ENCODE measurements around the gene COMT. TPM values are rescaled to one million over a fixed set of nuclear protein-coding genes. Genes with fewer than 3 reads are reported as not detected.

The COMT gene
- total and polyA plus RNA-seq, 9 of the 15 experiments (the other 6 are each of a cell fraction or from before 2014, with no cell fraction given), result 12.5 to 351 (median 155) TPM

DNA sequence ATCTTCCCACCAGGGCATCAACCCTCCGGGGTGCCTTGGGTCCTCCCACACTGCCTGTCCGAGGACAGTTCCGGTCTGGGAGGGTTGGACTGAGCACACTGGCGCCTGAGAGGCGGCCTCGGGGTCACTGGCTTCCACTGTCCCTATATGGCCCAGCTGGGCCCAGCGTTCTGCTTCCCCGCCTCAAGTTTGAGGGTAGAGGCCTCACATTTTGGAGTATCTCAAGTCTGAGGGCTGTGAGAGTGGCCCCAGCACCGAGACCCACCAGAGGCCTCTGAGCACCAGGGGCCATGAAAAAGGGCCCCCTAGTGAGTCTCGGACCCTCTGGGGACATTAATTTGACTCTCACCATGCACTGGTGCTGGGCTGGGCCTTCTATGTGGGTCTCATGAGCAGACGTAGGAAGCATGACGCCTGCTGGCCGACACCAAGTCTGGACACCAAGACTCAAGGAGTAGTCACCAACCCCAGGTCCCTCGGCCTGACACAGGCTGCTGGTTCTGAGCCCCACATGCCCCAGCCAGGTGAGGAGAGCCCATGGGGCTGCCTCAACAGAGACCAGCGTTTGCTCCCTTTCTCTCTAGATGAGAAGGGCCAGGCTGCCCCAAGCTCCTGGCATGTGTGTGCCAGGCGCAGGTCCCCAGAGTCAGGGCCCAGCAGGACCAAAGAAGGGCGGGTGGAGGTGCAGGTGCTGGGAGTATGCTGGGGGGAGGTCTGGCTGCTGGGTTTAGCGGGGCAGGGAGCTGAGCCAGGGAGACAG is 47.6 kb downstream of the COMT start (continued):
- TF ChIP-seq, protein P1, sequence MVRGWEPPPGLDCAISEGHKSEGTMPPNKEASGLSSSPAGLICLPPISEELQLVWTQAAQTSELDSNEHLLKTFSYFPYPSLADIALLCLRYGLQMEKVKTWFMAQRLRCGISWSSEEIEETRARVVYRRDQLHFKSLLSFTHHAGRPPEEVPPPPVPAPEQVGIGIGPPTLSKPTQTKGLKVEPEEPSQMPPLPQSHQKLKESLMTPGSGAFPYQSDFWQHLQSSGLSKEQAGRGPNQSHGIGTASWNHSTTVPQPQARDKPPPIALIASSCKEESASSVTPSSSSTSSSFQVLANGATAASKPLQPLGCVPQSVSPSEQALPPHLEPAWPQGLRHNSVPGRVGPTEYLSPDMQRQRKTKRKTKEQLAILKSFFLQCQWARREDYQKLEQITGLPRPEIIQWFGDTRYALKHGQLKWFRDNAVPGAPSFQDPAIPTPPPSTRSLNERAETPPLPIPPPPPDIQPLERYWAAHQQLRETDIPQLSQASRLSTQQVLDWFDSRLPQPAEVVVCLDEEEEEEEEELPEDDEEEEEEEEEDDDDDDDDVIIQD (CRISPR knock-in tag; IDR thresholded peaks at IDR 0.05), result no peak
- TF ChIP-seq HMG20B (CRISPR knock-in tag; IDR thresholded peaks at IDR 0.05) (no peak), STAT5A (IDR thresholded peaks at IDR 0.05; ENCODE audit: borderline replicate concordance, low read length) (no peak), MCM2 (IDR thresholded peaks at IDR 0.05; ENCODE audit: low read depth) (no peak), POLR2AphosphoS2 (IDR thresholded peaks at IDR 0.05; ENCODE audit: low read length) (no peak), TGIF2 (CRISPR knock-in tag; IDR thresholded peaks at IDR 0.05) (no peak)
- TF ChIP-seq, protein P2, sequence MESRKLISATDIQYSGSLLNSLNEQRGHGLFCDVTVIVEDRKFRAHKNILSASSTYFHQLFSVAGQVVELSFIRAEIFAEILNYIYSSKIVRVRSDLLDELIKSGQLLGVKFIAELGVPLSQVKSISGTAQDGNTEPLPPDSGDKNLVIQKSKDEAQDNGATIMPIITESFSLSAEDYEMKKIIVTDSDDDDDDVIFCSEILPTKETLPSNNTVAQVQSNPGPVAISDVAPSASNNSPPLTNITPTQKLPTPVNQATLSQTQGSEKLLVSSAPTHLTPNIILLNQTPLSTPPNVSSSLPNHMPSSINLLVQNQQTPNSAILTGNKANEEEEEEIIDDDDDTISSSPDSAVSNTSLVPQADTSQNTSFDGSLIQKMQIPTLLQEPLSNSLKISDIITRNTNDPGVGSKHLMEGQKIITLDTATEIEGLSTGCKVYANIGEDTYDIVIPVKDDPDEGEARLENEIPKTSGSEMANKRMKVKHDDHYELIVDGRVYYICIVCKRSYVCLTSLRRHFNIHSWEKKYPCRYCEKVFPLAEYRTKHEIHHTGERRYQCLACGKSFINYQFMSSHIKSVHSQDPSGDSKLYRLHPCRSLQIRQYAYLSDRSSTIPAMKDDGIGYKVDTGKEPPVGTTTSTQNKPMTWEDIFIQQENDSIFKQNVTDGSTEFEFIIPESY (CRISPR knock-in tag; IDR thresholded peaks at IDR 0.05), result no peak
- TF ChIP-seq, protein P3, sequence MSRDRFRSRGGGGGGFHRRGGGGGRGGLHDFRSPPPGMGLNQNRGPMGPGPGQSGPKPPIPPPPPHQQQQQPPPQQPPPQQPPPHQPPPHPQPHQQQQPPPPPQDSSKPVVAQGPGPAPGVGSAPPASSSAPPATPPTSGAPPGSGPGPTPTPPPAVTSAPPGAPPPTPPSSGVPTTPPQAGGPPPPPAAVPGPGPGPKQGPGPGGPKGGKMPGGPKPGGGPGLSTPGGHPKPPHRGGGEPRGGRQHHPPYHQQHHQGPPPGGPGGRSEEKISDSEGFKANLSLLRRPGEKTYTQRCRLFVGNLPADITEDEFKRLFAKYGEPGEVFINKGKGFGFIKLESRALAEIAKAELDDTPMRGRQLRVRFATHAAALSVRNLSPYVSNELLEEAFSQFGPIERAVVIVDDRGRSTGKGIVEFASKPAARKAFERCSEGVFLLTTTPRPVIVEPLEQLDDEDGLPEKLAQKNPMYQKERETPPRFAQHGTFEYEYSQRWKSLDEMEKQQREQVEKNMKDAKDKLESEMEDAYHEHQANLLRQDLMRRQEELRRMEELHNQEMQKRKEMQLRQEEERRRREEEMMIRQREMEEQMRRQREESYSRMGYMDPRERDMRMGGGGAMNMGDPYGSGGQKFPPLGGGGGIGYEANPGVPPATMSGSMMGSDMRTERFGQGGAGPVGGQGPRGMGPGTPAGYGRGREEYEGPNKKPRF (IDR thresholded peaks at IDR 0.05; ENCODE audit: low read depth, low read length), result no peak
- TF ChIP-seq, protein P4, sequence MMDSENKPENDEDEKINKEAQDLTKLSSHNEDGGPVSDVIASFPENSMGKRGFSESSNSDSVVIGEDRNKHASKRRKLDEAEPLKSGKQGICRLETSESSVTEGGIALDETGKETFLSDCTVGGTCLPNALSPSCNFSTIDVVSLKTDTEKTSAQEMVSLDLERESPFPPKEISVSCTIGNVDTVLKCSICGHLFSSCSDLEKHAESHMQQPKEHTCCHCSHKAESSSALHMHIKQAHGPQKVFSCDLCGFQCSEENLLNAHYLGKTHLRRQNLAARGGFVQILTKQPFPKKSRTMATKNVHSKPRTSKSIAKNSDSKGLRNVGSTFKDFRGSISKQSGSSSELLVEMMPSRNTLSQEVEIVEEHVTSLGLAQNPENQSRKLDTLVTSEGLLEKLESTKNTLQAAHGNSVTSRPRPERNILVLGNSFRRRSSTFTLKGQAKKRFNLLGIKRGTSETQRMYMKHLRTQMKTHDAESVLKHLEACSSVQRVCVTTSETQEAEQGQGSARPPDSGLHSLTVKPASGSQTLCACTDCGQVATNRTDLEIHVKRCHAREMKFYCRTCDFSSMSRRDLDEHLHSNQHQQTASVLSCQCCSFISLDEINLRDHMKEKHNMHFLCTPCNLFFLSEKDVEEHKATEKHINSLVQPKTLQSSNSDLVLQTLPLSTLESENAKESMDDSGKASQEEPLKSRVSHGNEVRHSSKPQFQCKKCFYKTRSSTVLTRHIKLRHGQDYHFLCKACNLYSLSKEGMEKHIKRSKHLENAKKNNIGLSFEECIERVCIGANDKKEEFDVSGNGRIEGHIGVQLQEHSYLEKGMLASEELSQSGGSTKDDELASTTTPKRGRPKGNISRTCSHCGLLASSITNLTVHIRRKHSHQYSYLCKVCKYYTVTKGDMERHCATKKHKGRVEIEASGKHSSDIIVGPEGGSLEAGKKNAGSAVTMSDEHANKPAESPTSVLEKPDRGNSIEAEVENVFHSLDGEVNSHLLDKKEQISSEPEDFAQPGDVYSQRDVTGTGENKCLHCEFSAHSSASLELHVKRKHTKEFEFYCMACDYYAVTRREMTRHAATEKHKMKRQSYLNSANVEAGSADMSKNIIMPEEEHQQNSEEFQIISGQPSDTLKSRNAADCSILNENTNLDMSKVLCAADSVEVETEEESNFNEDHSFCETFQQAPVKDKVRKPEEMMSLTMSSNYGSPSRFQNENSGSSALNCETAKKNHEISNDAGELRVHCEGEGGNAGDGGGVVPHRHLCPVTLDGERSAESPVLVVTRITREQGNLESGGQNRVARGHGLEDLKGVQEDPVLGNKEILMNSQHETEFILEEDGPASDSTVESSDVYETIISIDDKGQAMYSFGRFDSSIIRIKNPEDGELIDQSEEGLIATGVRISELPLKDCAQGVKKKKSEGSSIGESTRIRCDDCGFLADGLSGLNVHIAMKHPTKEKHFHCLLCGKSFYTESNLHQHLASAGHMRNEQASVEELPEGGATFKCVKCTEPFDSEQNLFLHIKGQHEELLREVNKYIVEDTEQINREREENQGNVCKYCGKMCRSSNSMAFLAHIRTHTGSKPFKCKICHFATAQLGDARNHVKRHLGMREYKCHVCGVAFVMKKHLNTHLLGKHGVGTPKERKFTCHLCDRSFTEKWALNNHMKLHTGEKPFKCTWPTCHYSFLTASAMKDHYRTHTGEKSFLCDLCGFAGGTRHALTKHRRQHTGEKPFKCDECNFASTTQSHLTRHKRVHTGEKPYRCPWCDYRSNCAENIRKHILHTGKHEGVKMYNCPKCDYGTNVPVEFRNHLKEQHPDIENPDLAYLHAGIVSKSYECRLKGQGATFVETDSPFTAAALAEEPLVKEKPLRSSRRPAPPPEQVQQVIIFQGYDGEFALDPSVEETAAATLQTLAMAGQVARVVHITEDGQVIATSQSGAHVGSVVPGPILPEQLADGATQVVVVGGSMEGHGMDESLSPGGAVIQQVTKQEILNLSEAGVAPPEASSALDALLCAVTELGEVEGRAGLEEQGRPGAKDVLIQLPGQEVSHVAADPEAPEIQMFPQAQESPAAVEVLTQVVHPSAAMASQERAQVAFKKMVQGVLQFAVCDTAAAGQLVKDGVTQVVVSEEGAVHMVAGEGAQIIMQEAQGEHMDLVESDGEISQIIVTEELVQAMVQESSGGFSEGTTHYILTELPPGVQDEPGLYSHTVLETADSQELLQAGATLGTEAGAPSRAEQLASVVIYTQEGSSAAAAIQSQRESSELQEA (IDR thresholded peaks at IDR 0.05; ENCODE audit: low read depth), result no peak
- TF ChIP-seq, protein P5, sequence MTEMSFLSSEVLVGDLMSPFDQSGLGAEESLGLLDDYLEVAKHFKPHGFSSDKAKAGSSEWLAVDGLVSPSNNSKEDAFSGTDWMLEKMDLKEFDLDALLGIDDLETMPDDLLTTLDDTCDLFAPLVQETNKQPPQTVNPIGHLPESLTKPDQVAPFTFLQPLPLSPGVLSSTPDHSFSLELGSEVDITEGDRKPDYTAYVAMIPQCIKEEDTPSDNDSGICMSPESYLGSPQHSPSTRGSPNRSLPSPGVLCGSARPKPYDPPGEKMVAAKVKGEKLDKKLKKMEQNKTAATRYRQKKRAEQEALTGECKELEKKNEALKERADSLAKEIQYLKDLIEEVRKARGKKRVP (CRISPR knock-in tag; IDR thresholded peaks at IDR 0.05), result no peak
- TF ChIP-seq, protein P6, sequence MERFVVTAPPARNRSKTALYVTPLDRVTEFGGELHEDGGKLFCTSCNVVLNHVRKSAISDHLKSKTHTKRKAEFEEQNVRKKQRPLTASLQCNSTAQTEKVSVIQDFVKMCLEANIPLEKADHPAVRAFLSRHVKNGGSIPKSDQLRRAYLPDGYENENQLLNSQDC (CRISPR knock-in tag; IDR thresholded peaks at IDR 0.05), result no peak
